K562 (cell line): ENCODE data around the gene MESP1. TPM values are rescaled to one million over a fixed set of nuclear protein-coding genes. Genes with fewer than 3 reads are reported as not detected.

Experiments used
- CLOCK ChIP-seq: fragments of 250-450 bp; sonication (Bioruptor Pico); IDR thresholded peaks from 2 replicates; pipeline ENCODE4 v1.4.0; 2020; ENCODE audit warnings: mild to moderate bottlenecking, moderate library complexity, borderline replicate concordance
- ETV5 ChIP-seq: sonication (generic); formaldehyde crosslinking; IDR thresholded peaks from 2 replicates; pipeline ENCODE4 v1.4.0; 2020; ENCODE audit warnings: low read depth, mild to moderate bottlenecking, missing genetic modification reagents
- FOXK1 ChIP-seq: sonication (generic); formaldehyde crosslinking; IDR thresholded peaks from 2 replicates; pipeline ENCODE4 v1.8.0; 2022; ENCODE audit warnings: missing genetic modification reagents, mild to moderate bottlenecking, borderline replicate concordance
- HBP1 ChIP-seq: fragments of 450-650 bp; formaldehyde crosslinking; IDR thresholded peaks from 2 replicates; pipeline ENCODE4 v1.4.0; 2022; ENCODE audit warnings: missing genetic modification characterization
- MBD1 ChIP-seq: fragments of 250-450 bp; sonication (Bioruptor Pico); IDR thresholded peaks from 2 replicates; pipeline ENCODE4 v1.8.0; 2022; ENCODE audit warnings: inconsistent platforms
- MTA3 ChIP-seq: fragments of 450-650 bp; formaldehyde crosslinking; IDR thresholded peaks from 2 replicates; pipeline ENCODE4 v1.6.1; 2017; ENCODE audit warnings: mild to moderate bottlenecking, borderline replicate concordance
- TRIM28 ChIP-seq: fragments of 450-650 bp; IDR thresholded peaks from 2 replicates; pipeline ENCODE4 v1.6.1; 2017
- ZNF174 ChIP-seq: fragments of 250-450 bp; sonication (Bioruptor Pico); IDR thresholded peaks from 2 replicates; pipeline ENCODE4 v1.4.0; 2020; ENCODE audit warnings: mild to moderate bottlenecking
- ZNF655 ChIP-seq: fragments of 250-450 bp; sonication (Bioruptor Pico); IDR thresholded peaks from 2 replicates; pipeline ENCODE4 v1.5.0; 2021
- ZNF717 ChIP-seq: fragments of 250-450 bp; sonication (Bioruptor Pico); IDR thresholded peaks from 2 replicates; pipeline ENCODE4 v1.5.0; 2021
- polyA plus RNA-seq, 8 experiments: library from polyadenylated mRNA; depleted of rRNA in 4 of 8; stranded (reverse) in 5 of 8; unstranded in 3 of 8; fragments of >200 nt; fragmentation: Nextera tagmentation in 2 of 8; fragmentation: Illumina TruSeq in 1 of 8; extraction: Ambion mirVana in 2 of 8; extraction: Trizol in 1 of 8; gene quantifications; 2 replicates each; pipeline versions ENCODE4 v1.2.1 to v1.2.3, GENCODE V29; 2011 to 2014; ENCODE audit warnings: inconsistent platforms in 1 of 8, missing spikeins in 1 of 8
- total RNA-seq, 7 experiments: library from RNA; depleted of rRNA in 6 of 7; stranded (reverse); fragments of >200 nt in 6 of 7; fragmentation: Illumina TruSeq in 2 of 7; extraction: Trizol in 2 of 7; gene quantifications; 2 replicates each; pipeline versions ENCODE4 v1.2.1 to v1.2.3, GENCODE V29; 2011 to 2021; ENCODE audit warnings: low replicate concordance in 1 of 7

MESP1 gene
- total and polyA plus RNA-seq, 9 of the 15 experiments (the other 6 are each of a cell fraction or from before 2014, with no cell fraction given): 0.14 to 1.1 (median 0.36) TPM; not detected in 4

- TF ChIP-seq CLOCK (CRISPR knock-in tag) (peak; percentile 94; the same call in 1 of the 2 replicates), ETV5 (CRISPR knock-in tag) (0 out of 2 replicates have a peak, but pooled peaks have one; percentile 25), MTA3 (peak; percentile 42; the same call in 1 of the 2 replicates), ZNF174 (CRISPR knock-in tag) (peak; percentile 92), TRIM28 (no peak), FOXK1 (CRISPR knock-in tag) (no peak), HBP1 (CRISPR knock-in tag) (peak; percentile 94), MBD1 (CRISPR knock-in tag) (peak; percentile 82; the same call in 1 of the 2 replicates), ZNF655 (CRISPR knock-in tag) (no peak), ZNF717 (peak; percentile 94)
- TF ChIP-seq, all 486 proteins: peak for 197
These were observed 31.0 kb upstream of the MESP1 start (continued) for GRCh38 chr15:89781891-89782618.
